ENCODE results near the gene CGB8.

CGB8 gene

DNA sequence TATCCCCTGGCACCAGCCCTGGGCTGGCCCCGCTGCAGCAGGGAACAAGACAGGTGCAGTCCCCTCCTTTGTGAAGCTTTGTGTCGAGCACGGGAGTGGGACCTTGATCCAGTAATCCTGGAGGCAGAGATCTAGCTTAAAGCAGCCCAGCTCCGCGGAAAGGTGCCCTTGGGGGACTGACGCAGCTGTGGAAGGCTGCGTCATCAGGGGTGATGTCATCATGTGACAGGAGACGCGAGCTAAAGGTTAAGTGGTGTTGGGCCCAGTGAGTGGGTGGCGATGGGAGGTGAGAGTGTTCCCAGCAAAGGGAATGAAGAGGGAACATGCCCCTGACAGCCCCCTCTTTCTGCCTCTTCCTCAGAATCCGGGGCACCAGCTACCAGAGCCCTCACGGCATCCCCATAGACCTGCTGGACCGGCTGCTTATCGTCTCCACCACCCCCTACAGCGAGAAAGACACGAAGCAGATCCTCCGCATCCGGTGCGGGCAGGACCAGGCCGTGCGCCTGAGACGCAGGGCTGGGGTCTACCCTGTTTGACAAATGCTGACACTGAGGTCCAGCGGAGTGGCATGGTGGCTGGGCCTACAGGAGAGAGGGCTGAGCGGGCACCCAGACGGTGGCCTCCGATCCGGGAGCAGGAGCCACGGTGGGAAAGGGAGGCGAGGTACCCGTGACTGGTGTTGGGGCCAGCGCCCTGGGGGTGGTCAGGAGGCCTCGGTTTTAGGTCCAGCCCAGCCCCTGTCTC is 34.6 kb downstream of the CGB8 start:
- no peak overlapping the region for H3K4me3 ChIP-seq (replicated peaks; ENCODE audit: low read depth, low read length)
- DNase-seq (ENCODE audit: low read depth): no peak
- TF ChIP-seq, protein P1, sequence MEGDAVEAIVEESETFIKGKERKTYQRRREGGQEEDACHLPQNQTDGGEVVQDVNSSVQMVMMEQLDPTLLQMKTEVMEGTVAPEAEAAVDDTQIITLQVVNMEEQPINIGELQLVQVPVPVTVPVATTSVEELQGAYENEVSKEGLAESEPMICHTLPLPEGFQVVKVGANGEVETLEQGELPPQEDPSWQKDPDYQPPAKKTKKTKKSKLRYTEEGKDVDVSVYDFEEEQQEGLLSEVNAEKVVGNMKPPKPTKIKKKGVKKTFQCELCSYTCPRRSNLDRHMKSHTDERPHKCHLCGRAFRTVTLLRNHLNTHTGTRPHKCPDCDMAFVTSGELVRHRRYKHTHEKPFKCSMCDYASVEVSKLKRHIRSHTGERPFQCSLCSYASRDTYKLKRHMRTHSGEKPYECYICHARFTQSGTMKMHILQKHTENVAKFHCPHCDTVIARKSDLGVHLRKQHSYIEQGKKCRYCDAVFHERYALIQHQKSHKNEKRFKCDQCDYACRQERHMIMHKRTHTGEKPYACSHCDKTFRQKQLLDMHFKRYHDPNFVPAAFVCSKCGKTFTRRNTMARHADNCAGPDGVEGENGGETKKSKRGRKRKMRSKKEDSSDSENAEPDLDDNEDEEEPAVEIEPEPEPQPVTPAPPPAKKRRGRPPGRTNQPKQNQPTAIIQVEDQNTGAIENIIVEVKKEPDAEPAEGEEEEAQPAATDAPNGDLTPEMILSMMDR (IDR thresholded peaks at IDR 0.05; ENCODE audit: low read length, missing control alignments): no peak

DNA sequence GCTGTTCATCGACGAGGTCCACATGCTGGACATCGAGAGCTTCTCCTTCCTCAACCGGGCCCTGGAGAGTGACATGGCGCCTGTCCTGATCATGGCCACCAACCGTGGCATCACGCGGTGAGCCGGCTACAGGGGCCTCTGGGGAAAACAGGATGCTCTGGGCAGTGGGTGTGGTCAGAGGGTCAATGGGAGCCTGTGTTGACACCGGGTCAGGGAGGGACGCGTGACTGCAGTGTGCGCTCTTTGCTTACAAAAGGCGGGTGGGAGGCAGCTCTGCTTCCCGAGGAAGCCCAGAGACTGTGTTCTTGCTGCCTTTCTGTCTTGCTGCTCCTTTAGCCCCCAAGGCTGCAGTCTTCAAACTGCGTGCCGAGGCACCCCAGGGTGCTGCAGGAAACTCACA is 37.7 kb downstream of the CGB8 start:
- DNase-seq (ENCODE audit: low read depth): no peak
- TF ChIP-seq, protein P1 (IDR thresholded peaks at IDR 0.05; ENCODE audit: low read length, missing control alignments): no peak
- H3K4me3 ChIP-seq (replicated peaks; ENCODE audit: low read depth, low read length): no peak overlapping the region

DNA sequence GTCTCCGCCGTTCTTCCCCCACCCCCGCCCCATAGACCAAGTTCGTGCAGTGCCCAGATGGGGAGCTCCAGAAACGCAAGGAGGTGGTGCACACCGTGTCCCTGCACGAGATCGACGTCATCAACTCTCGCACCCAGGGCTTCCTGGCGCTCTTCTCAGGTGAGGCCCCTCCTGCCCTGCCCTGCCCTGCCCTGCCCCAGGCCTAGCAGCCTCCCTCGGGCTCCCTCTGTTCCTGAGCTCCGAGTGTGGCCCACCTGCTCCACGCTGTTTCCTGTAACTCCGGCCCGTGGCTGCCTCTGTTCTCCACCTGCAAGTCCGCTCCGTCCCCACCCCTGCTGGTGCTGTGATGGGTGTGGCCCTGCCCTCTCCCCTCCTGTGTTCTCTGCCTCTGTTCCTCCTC is 38.5 kb downstream of the CGB8 start:
- no peak for DNase-seq (ENCODE audit: low read depth)
- no peak overlapping the region for H3K4me3 ChIP-seq (replicated peaks; ENCODE audit: low read depth, low read length)
- TF ChIP-seq, protein P1 (IDR thresholded peaks at IDR 0.05; ENCODE audit: low read length, missing control alignments): no peak

DNA sequence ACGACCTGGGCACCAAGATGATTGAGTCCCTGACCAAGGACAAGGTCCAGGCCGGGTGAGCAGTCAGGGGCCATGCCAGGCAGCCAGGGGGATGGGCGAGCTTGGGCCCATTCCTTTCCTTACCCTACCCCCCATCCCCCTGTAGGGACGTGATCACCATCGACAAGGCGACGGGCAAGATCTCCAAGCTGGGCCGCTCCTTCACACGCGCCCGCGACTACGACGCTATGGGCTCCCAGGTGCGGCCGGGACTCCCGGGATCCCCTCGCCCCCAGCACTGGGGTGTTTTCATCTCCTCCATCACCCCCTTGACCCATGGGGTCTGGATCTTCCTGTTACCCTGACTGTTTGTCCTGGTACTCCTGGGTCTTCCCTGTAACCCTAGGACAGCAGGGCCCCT is 39.1 kb downstream of the CGB8 start:
- TF ChIP-seq, protein P1 (IDR thresholded peaks at IDR 0.05; ENCODE audit: low read length, missing control alignments): no peak
- H3K4me3 ChIP-seq (replicated peaks; ENCODE audit: low read depth, low read length): no peak overlapping the region
- DNase-seq (ENCODE audit: low read depth): no peak

DNA sequence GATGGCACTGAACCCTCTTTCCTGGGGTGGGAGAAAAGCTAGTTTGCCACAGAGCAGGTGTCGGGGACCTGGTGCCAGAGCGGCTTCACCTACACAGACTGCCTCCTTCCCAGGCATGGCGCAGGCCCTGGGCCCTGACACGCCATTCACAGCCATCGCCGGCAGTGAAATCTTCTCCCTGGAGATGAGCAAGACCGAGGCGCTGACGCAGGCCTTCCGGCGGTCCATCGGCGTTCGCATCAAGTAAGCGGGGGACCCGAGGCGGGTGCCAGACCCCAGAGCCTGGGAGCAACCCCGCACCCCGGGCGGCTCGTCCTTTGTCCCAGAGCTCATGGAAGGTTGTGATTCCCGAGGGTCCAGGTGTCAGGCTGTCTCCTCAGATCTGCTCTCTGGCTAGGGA is 42.0 kb downstream of the CGB8 start:
- TF ChIP-seq, protein P1 (IDR thresholded peaks at IDR 0.05; ENCODE audit: low read length, missing control alignments): no peak
- no peak for DNase-seq (ENCODE audit: low read depth)
- no peak overlapping the region for H3K4me3 ChIP-seq (replicated peaks; ENCODE audit: low read depth, low read length)

DNA sequence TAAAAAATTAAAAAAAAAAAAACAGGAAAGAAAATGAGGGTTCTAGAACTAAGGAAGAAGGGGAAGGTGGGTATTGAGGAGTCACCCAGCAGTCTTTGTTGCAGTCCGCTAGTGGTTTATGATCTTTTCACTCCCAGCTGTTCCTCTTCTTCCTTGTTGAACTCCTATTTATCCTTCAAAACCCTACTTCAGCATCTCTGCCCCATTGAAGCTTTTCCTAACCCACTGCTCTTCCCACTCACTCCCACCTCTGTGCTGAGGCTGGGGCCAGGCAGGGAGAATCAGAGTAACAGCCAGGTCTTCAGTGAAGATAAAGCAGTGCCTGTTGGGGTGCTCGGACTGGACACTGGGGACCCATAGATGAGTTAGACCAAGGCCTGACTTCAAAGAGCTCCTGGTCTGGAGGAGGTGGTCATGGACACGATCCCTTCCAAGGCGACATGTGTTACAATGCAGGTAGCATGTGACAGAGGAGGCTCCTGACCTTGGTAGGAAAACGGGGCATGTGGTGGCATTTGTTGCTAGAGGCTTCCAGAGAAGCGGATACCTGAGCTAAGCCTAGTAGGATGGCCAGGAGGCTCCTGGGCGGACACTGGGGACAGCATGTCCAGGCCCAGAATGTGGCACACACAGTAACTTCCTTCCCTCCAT is 43.8 kb downstream of the CGB8 start:
- TF ChIP-seq, protein P1 (IDR thresholded peaks at IDR 0.05; ENCODE audit: low read length, missing control alignments): no peak
- DNase-seq (ENCODE audit: low read depth): no peak

More for the DNA sequence above, 43.8 kb downstream of the CGB8 start:
- H3K4me3 ChIP-seq (replicated peaks; ENCODE audit: low read depth, low read length): no peak overlapping the region

Measured in fibroblast of pulmonary artery (primary cell).